Sigmoid colon (tissue), 3 donors: ENCODE results near the gene CPT2.

Experiments
- POLR2A ChIP-seq, 2 donors: fragments of 450-650 bp; IDR thresholded peaks; one replicate each; pipeline ENCODE4 v1.6.1; 2016; ENCODE audit warnings: antibody characterized with exemption in 2 of 2, mild to moderate bottlenecking in 2 of 2, moderate library complexity in 2 of 2
- TF ChIP-seq, protein P1 (sequence below), 4 experiments: fragments of 450-650 bp in 3 of 4; fragments of 200-600 bp in 1 of 4; IDR thresholded peaks; one replicate each; pipeline ENCODE4 v1.5.1; 2016 to 2019; ENCODE audit warnings: antibody characterized with exemption in 4 of 4, mild to moderate bottlenecking in 3 of 4, moderate library complexity in 2 of 4

DNA sequence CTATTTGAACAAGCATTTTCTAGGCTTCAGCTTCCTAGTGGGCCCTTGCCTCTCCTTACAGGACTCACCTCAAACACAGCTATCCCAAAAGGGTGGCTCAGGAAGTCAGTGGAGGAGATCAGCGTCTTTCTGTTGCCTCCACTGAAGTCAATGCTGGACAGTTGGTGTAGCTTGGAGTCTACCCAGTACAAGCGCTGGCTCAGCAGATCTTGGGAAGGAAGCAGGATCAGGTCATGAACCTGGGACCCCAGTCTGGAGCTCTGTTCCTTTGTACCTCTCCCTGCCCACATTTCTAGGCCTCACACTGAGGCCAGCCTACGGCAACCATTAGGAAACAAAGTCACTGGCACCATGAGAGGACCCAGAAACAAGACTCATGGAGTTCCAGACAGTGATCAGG lies 65.4 kb downstream of the CPT2 start:
- TF ChIP-seq, protein P1, sequence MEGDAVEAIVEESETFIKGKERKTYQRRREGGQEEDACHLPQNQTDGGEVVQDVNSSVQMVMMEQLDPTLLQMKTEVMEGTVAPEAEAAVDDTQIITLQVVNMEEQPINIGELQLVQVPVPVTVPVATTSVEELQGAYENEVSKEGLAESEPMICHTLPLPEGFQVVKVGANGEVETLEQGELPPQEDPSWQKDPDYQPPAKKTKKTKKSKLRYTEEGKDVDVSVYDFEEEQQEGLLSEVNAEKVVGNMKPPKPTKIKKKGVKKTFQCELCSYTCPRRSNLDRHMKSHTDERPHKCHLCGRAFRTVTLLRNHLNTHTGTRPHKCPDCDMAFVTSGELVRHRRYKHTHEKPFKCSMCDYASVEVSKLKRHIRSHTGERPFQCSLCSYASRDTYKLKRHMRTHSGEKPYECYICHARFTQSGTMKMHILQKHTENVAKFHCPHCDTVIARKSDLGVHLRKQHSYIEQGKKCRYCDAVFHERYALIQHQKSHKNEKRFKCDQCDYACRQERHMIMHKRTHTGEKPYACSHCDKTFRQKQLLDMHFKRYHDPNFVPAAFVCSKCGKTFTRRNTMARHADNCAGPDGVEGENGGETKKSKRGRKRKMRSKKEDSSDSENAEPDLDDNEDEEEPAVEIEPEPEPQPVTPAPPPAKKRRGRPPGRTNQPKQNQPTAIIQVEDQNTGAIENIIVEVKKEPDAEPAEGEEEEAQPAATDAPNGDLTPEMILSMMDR (IDR thresholded peaks at IDR 0.05), result no peak
- TF ChIP-seq POLR2A (IDR thresholded peaks at IDR 0.05), result no peak
